GM19324 (cell line): Measurements from ENCODE around the gene CBFB.

Experiments
- ATAC-seq: cut with Tn5 transposase; IDR thresholded peaks from one replicate; pipeline ENCODE4 v1.9.1; 2021; ENCODE audit warnings: mild to moderate bottlenecking, moderate library complexity; ENCODE audit not compliant: unreplicated experiment, low FRiP score

Gene CBFB

DNA sequence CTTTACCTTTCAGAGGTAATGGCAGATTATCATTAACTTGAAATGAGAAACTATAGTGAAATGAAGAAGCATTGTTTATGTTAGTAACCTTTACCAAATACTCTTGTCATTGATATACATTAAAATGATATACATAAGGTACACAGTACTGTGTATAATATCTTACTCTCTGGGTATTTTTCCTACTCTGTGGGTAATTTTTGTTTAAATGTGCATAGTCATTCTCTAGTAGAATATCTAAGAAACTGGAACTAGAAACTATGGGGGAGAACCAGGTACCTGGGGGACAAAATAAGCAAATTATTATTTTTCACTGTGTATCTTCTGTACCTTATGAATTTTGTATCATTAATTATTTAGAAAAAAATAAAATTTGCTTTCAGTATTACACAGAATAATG, 60.2 kb downstream of the CBFB start:
- ATAC-seq, result no peak

DNA sequence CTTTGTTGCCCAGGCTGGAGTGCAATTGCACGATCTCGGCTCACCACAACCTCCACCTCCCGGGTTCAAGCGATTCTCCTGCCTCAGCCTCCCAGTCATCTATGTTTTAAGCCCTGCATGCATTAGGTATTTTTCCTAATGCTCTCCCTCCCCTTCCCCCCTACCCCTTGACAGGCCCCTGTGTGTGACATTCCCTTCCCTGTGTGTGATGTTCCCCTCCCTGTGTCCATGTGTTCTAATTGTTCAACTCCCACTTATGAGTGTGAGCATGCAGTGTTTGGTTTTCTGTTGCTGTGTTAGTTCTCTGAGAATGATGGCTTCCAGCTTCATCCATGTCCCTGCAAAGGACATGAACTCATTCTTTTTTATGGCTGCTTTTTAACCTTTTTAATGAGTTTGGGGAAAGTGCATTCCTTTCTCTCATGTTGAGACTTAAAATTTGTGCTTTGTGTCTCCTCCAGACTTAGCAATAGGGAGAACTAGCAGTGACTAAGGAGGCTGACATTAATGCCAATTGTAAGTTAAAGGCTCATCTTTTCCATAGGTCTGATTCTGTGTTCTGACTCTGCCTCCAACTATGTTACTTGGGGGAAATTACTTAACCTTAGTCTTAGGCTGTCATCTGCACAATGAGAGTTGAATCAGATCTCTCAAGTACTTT, 63.1 kb downstream of the CBFB start:
- ATAC-seq, result no peak

DNA sequence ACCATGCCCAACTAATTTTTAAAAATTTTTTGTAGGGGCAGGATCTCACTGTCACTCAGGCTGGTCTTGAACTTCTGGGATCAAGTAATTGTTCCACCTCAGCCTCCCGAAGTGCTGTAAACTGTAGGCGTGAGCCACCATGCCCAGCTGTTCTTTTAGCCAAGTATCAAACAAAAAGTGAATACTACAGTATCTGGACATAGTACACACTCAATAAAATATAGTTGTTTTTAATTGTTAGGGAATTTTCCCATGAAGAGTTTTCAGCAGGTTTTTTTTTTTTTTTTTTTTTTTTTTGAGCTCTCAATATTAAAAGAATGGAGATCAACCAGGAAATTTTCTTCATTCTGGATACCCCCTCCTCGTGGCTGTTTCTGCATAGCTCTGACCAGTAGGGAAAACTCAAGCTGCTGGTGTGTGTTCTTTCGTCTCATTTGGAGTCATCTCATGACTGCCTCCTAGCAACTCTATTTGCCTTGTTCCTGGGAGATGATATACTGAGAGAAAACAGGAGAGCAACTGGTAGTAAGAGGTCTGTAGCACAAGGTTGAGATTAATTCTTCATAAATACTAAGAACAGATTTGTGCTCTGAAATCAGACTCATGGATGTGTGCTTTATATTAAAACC, 64.3 kb downstream of the CBFB start:
- no peak for ATAC-seq

DNA sequence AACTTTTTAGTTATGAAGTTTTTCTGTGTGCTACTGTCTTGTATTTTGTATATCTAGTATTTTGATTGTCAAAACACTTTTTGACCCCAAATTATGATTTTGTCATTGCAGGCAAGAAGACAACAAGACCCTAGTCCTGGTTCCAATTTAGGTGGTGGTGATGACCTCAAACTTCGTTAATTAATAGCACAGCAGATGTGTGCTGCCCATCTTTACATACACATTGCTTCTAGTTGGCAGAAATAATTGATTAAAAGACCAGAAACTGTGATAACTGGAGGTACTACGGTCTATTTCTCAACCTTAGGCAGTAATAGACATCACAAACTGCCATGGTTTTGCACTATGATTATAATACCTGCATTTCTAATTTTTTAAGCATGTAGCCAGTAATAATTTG, 69.7 kb downstream of the CBFB start:
- no peak for ATAC-seq

DNA sequence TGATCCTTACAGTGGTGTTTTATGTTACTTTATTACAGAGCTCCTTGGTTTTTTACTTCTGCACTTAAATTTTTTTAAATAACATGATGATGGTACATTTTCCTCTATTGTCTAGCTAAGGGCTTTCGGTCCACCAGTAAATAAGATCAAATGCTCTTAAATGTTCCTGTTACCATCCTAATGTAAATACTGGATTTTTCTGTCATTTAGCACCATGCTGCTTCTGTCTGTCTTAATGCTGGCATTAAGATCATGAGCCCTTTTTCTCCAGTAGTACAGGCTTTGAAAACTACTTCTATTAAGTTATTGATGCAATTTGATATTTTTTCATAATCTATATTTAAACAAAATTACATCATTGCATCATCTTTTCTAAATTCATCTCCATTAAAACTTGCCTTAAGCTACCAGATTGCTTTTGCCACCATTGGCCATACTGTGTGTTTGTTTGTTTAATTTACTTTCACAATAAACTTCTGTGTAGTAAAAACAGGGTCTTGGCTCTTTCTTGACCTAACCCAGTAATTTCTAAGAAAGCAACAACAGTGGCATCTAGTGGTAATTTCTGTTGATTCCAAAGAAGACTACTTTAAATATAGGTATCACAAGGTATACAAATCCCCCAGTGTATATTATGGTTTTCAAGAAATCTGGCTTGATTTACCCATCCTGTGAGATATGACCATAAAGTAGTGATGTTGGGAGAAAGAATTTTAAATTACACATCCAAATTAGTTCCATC, 71.8 kb downstream of the CBFB start:
- ATAC-seq, result no peak

DNA sequence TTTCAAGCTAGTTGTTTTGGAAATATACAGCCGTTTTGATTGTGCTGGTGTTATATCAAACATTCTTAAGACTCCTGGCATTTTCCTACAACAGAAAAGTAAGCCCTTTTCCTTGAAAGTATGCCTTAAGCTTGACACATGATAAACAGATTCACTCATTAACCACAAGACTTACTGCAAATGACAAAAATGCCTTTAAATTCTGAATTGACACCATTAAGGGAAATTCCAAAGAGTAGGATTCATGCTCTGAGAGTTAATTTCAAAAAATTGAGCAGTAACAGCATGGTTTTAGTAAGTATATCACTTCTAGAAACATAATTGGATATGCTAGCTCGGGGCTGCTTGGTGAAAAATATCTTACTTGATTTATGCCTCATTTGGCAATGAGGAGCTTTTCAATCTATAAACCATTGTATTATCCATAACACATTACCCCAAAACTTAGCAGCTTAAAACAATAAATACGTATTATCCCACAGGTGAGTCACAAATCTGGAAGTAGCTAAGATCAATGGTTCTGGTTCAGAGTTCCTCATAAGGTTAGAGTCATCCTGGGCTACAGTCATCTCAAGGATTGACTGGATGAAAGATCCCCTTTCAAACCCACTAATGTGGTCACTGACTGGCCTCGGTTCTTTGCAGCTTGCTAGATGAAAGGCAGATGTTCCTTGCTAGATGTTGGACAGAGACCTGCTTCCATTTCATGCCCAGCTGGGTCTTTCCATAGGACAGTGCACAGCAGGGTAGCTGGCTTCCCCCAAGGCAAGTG, 72.5 kb downstream of the CBFB start:
- no peak for ATAC-seq

DNA sequence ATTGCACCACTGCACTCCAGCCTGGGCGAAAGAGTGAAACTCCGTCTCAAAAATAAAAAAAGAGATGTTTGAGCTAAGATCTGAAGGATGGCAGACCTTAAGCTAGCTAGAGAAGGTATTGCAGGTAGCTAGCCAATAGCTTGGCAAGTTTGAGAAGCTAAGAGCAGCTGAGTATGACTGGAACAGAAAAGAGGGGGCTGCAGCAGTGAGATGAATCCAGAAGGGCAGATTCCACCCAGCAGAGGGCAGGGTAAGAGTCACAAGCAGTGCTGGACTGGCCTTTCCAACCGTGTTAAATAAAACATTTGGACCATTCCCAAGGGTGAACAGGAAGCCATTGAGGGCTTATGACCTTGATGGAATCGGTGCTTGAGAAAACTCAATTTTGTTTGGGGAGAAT, 75.1 kb downstream of the CBFB start:
- no peak for ATAC-seq

DNA sequence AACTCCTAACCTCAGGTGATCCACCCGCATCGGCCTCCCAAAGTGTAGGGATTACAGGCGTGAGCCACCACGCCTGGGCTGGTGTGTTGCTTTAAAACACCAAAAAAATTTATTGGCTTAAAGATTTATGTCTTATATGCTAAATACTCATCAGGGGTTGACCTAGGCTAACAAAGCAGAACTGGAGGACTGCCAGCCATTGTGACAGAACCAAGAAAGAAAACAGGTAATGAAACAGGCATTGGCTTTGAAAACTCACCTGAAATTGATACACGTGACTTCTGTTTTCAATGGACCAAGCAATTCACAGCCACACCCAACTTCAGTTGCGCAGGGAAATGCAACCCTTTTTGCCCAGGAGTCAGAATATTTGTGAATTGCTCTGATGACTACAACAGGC, 75.9 kb downstream of the CBFB start:
- ATAC-seq, result no peak

DNA sequence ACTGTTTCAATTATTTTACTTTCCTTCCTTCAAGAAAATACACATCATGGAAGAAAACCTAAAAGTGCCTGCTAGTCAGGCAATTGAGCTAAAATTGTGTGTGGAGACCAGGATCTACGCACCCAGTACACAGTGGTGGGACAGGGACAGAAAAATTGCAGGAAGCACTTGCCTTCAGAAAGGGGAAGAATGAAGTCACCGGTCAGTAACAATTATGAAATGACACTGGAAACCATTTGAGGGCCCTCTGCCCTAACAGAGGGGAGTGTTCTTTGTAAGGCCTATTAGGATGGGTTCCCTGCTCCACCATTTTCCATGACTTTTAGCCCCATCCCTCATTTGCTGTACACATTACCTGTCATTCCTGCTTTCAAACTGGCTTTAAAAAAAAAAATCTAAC, 76.3 kb downstream of the CBFB start:
- no peak for ATAC-seq

DNA sequence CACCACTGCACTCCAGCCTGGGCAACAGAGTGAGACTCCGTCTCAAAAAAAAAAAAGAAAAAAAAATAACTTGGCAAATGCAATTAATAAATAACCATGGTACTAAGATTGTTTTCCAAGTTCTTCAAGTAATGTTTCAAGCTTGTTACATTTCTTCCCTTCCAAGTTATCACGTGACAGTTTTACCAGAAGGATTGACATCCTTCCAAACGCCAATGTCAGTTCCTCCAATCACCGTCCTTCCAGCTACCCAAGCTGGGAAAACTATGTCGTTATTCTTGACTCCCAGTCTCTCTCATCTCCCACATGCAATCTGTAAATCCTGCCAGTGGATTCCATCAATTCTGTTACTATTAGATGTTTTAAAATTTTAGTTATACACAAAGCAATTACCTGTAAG, 76.9 kb downstream of the CBFB start:
- no peak for ATAC-seq

DNA sequence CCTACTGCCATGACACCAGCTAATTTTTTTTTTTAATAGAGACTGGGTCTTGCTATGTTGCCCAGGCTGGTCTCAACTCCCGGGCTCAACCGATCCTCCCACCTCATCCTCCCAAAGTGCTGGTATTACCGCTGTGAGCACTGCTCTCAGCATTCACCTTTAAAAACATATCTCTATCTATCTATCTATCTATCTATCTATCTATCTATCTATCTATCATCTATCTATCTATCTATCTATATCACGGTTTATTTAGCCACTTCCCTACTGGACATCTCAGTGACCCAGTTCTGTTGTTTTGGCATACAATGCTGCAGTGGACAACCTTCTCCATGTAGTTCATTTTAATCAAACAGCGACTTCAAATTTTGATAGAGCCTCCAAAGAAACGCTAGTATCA, 79.5 kb downstream of the CBFB start:
- no peak for ATAC-seq

DNA sequence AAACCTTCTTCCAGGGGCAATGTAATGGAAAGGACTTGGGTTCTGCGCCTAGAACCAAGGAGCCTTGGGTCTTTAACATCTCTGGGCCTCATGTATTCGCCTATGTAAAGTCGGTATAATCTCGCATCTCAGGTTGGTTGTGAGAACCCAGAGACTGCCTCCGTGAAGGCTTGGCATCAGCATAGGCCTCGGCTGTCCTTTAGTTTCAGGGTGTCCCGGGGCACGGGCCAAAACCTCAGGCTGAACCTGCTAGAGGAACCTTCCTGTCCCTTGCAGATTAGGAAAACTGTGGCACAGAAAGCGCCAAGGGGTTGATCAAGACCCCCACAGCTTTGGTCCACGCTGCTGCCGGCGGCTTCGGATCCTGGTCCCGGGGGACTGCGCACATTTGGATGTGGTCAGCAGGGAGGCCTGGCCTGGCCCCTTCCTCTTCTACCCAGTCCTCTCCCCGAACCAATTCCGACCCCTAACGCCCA, 80.0 kb downstream of the CBFB start:
- ATAC-seq, result no peak

DNA sequence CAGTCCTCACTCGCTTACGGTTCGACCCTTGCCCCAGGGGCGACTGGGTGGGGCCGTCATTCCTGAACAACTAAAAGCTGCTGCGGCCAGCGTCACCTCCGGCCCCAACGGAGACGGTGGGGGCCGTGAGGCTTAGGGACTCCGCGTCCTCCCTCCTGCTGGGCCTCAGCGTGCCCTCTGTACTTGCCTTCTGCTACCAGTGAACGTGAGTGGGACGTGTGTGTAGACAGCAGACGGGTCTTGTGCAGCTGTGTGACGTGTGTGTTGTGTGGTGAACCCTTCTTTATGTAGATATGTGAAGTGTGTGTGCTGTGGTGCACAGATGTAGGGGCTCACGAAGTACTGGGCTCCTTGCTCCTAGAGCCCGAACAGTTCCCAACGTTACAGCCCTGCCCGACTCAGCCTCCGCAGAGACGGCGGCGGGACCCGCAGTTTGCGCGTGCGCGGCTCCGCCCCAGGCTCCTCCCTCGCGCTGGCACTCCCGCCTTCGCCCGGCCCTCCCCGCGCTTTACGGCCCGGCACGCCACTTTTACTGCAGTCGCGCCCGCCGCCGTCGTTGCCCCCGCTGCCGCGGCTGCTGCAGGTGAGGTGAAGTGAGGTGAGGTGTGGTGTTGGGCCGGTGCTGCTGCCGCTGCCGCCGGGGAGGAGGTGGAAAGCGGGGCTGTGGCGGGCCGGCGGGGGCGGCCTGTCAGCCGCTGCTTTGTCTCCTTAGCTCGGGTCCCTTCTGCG, 80.6 kb downstream of the CBFB start, which contains the start of gene PHAF1:
Gene PHAF1 (plus strand): TSS at position 535 of the 729 bp plus-strand sequence. CDS start 235 bp downstream, outside the sequence.
- ATAC-seq, result peak; percentile 93

DNA sequence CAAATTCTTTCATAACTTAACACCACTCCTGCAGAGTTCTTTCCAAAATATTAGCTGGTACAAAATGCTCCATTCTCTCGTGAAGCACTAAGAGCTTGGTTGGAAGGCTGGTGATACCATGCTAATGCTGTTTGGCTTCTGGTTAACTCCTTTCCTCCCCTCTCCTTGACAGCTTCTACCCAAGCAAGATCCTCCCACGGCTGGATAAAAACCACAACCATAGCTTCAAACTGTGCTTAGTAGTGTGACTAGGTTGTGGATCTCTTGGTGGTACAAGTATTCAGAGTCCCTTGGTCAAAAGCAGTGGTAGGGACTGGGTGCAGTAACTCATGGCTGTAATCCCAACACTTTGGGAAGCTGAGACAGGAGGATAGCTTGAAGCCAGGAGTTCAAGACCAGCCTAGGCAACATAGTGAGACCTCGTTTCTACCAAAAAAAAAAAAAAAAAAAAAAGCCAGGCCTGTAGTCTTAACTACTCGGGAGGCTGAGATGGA, 83.0 kb downstream of the CBFB start:
- ATAC-seq, result no peak

DNA sequence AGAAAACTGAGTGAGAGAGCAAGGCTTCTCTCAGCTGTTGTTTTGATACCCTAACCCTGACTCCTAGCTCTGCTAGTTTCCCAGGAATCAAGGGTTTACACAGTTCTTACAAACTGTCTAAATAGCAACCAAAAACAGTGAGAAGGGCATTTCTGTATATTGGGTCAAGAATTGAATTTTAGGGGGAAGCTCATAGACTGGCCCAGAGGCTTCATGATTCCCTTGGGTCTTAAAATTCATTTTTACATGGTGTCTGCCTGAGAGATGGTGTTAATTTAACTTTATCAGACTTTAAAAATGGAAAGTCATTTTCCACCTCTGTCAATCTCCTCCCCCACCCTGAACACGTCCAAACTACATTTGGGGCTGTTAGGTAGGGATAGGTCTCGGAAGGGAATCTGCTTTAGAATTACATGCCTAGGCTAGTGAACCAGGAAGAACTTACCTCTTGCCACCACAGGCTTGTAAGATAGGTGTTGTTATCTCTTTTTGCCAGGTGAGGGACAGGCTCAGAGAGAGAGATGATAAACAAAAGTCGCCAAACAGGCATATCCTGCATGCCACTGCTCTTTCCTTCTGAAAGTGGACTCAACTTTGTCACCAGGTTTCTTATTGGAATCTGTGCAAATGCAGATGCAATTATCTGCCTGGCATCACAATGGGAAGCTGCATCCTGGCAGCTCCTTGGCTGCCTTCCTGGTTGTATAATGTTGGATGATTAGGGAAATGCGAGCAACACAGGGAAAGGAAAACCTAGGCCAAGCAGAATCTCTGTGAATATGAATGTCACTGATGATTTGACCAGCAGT, 83.8 kb downstream of the CBFB start:
- no peak for ATAC-seq

DNA sequence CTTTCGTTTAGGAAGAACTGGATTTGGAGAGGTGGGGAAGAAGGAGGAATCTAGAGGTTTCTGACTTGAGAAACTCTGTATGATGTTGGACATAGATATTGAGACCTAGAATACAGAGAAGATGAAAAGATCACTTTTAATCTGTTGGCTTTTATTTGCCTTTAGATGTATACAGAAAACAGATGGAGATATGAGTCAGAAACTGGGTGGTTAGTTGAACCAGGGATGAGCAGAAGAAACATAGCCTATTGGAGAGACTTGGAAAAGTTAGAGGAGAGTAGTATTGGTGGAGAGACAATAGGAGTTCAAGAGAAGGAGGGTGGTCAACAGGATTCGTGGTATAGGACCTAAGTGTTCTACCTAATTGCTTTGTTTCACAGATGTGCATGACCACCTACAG, 85.8 kb downstream of the CBFB start:
- ATAC-seq, result no peak

DNA sequence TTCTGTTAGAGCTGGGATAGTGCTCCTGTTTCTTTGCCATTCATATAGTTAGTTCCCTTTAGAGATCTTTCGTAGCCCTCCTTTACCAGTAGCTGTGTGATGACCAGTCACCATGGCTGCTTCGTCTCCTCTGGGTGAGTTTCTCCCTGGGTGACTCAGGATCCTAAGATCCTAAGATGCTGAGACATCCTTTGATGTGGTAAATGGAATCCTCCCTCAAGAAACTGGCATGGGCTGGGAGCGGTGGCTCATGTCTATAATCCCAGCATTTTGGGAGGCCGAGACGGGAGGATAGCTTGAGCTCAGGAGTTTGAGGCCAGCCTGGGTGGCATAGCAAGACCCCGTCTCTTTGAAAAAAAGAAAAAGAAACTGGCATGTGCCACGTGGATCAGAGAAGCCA, 86.7 kb downstream of the CBFB start:
- ATAC-seq, result no peak

DNA sequence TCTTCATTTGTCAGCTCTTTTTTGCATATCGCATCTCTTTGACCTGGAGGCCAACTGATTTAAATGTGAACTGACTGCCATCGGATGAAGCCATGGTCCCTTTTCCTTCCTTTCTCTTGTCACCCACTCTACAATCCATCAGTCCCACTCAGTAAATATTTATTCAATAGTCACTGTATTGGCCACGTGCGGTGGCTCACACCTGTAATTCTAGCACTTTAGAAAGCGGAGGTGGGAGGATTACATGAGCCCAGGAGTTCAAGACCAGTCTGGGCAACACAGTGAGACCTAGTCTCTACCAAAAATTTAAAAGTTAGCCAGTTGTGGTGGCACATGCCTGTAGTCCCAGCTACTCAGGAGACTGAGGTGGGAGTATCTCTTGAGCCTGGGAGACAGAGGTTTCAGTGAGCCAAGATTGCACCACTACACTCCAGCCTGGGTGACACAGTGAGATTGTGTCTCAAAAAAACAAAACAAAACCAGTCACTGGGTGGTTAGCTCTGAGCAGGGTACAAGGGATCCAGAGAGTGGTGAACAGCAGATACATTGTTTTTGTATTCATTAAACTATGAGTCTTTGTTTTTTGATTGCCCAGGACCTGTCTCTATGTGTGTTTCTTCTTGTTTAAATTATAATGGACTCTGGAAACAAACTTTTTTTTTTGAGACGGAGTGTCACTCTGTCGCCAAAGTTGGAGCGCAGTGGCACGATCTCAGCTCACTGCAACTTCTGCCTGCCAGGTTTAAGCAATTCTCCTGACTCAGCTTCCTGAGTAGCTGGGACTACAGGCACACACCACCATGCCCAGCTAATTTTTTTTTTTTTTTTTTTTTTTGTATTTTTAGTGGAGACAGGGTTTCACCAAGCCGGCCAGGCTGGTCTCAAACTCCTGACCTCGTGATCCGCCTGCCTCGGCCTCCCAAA, 87.7 kb downstream of the CBFB start:
- ATAC-seq, result no peak
